Measurements from ENCODE around the gene TMEM63C. TPM values are rescaled to one million over a fixed set of nuclear protein-coding genes. Genes with fewer than 3 reads are reported as not detected.

Gene TMEM63C
- polyA plus RNA-seq, 6 donors from 2014 or later, result 0.44 TPM; not detected in 5

DNA sequence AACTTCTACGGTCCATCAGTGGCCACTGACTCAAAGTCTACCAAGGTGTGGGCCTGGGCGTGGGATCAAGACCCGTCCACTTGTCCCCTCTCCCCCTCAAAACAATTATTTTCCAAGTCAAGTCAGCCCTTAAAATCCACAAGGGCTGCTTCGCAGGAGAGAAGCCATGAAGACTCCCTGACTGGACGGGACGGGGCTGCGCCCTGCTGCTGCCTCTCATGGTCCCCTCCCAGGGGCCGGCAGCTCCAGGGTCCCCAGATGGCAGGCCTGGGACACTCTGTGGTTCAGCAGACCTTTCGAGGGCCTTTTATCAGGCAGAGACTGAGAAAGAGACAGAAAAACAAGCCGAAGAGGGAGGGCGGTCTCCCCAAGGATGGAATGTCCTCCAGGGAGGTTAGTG lies 78.6 kb downstream of the TMEM63C start:
- peaks cover 13 to 40% (median 20%) of the 10 kb centered on the region in 3 donors for H3K27me3 Mint-ChIP-seq
- DNase-seq (no peak), ATAC-seq (ENCODE audit: low read depth in 2 of 2) (no peak)
- H3K4me1 Mint-ChIP-seq, result peaks cover 0 to 4% (median 2%) of the 10 kb centered on the region in 3 donors
- H3K36me3 Mint-ChIP-seq, result no peaks in the 10 kb centered on the region
- H3K27ac Mint-ChIP-seq, result no peak overlapping the region
- H3K9me3 Mint-ChIP-seq, result no peaks in the 10 kb centered on the region
- H3K4me3 Mint-ChIP-seq, result no peak overlapping the region

DNA sequence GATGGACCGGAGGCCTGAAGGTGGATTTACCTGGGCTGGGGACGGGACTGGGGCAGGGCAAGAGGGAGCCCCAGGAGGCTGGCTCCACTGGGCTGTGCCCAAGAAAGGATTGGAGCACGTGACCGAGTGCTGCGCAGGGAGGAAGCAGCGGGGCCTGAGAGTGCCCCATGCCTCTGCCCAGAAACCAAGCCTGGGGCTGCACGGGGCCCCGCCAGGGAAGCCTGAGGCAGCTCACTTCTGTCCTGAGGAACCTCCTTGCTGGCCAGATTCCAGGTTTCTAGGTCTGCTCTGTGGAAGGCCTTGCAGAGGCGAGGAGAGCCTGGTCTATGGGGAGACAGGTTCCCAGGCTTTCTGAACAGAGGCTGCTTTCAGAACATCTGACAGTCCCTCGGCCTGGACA lies 79.0 kb downstream of the TMEM63C start:
- H3K27ac Mint-ChIP-seq, result peak overlapping the region in 1 of 6 donors; percentile 24
- no peaks in the 10 kb centered on the region for H3K9me3 Mint-ChIP-seq
- H3K27me3 Mint-ChIP-seq, result peaks cover 13 to 40% (median 20%) of the 10 kb centered on the region in 3 donors
- no peak for DNase-seq
- peaks cover 0 to 6% (median 4%) of the 10 kb centered on the region in 3 donors for H3K4me1 Mint-ChIP-seq
- ATAC-seq (ENCODE audit: low read depth in 2 of 2), result no peak
- H3K4me3 Mint-ChIP-seq, result no peak overlapping the region
- H3K36me3 Mint-ChIP-seq, result no peaks in the 10 kb centered on the region

DNA sequence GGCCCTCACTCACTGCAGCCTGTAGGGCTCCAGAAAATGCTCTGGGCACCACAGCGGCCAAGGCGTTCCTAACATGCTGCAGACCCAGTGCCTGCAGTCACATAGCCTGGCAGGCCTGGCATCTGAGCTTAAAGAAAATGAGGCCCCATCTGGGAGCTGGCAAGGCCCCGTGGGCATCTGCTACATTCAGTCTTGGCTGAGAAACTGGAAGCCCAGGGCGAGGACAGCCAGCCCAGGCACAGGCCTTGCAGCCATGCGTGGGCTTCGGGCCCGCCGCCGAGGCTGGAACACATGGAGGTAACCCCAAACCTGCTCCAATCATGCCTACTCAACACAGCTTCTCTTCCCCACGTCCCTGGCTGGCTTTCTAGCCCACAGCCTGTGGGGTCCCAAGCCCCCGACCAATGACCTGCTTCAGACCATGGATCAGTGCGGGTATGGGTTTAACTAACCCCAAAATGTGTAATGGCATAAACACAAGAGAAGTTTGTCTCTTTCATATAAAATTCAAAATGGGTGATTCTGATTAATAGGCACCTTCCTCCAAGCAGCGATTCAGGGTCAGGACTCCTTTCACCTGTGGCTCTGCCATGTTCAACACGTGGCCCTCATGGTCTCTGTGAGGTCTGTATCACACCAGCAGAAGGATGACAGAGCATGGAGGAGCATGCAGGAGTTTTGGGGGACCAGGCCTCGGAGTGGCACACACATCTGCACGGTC lies 83.0 kb downstream of the TMEM63C start:
- H3K27ac Mint-ChIP-seq, result peak overlapping the region in 1 of 6 donors; percentile 32
- peaks cover 0 to 6% (median 4%) of the 10 kb centered on the region in 3 donors for H3K4me1 Mint-ChIP-seq
- H3K36me3 Mint-ChIP-seq, result peaks cover 0 to 10% of the 10 kb centered on the region in 2 donors
- ATAC-seq (ENCODE audit: low read depth in 2 of 2) (no peak), DNase-seq (no peak)
- H3K27me3 Mint-ChIP-seq, result peaks cover 23 to 36% (median 25%) of the 10 kb centered on the region in 3 donors
- no peak overlapping the region for H3K4me3 Mint-ChIP-seq
- H3K9me3 Mint-ChIP-seq, result peaks cover 0 to 5% (median 2%) of the 10 kb centered on the region in 7 donors

DNA sequence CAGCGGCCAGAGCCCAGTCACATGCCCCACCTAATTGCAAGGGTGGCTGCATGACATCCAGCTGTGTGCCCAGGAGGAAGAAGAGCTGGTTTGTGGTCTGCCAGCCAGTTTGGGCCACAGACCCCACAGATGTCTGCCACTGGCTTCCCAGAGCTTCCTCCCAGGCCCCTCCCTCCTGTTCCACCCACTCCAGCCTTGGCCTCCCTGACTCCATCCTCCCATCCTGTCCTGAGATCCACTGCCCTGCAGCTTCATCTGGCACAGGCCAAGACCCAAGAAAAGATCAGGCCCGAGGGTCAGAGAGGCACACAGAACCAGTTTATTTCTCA lies 83.6 kb downstream of the TMEM63C start:
- no peak overlapping the region for H3K4me3 Mint-ChIP-seq
- peaks cover 0 to 10% of the 10 kb centered on the region in 2 donors for H3K36me3 Mint-ChIP-seq
- peaks cover 0 to 5% (median 2%) of the 10 kb centered on the region in 7 donors for H3K9me3 Mint-ChIP-seq
- no peak for DNase-seq
- peaks cover 22 to 36% (median 31%) of the 10 kb centered on the region in 3 donors for H3K27me3 Mint-ChIP-seq
- peak overlapping the region in 2 of 6 donors; percentile 13 to 32 for H3K27ac Mint-ChIP-seq
- no peak for ATAC-seq (ENCODE audit: low read depth in 2 of 2)
- H3K4me1 Mint-ChIP-seq, result peaks cover 4 to 9% (median 8%) of the 10 kb centered on the region in 3 donors

DNA sequence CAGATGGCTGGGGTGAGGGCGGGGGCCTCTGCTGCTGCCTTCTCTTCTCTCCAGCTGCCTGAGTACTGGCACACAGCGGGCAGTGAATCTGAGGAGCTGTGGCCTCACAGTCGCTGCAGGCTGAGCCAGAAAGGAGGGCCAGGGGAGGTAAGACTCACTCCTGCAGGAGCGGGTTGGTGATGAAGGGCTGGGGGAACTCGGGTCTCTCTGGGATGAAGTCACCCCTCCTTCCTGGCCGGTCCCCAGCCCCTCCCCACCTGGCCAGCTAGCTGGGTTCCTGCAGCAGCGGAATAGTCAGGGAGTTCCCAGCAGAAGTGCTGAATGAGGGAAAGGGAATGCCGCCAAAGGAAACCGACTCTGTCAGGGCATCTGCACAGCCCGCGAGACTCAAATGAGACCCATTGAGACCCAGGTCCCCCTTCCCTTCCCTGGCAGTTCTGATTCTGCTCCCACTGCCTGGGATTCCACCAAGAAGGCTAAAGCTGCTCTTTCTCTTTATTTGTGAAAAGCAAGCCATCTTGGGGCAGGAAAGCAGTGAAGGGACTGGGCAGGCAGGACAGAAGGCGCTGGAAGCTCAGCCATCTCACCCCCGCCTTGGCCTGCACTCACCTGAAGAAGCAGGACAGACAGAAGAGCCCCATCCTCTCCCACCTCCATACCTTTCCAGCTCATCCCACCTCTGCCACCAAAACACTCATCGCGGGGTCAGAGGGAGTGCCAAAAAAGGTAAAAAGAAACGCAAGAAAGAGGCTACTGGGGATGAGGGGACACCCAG lies 84.2 kb downstream of the TMEM63C start:
- peaks cover 0 to 10% of the 10 kb centered on the region in 2 donors for H3K36me3 Mint-ChIP-seq
- ATAC-seq (ENCODE audit: low read depth in 2 of 2), result no peak
- peaks cover 0 to 5% (median 2%) of the 10 kb centered on the region in 7 donors for H3K9me3 Mint-ChIP-seq
- DNase-seq, result no peak
- H3K27me3 Mint-ChIP-seq, result peaks cover 19 to 37% (median 33%) of the 10 kb centered on the region in 3 donors
- H3K4me3 Mint-ChIP-seq, result no peak overlapping the region
- no peak overlapping the region for H3K27ac Mint-ChIP-seq
- H3K4me1 Mint-ChIP-seq, result peaks cover 6 to 10% (median 9%) of the 10 kb centered on the region in 3 donors

DNA sequence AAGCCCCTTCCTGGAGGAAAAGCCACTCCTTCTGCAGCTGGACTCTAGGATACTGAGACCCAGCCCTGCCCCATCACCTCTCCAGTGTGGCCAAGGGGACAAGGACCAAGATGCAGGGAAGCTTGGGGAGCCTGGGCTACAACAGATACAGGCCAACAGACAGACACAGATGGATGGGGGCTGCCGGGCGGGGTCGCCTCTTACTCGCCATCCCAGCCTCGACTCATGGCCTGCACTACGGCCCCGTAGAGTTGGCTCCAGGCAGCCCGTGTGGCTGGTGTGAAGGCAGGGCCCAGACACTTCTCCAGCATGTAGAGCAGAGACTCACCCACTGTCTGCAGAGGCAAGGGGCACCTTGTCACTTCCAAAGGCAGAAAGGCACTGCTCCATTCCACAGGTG lies 84.7 kb downstream of the TMEM63C start:
- Mint-ChIP-seq H3K4me1 (peaks cover 6 to 10% (median 10%) of the 10 kb centered on the region in 3 donors), H3K27me3 (peaks cover 16 to 37% (median 31%) of the 10 kb centered on the region in 3 donors), H3K9me3 (peaks cover 0 to 5% (median 2%) of the 10 kb centered on the region in 7 donors), H3K27ac (no peak overlapping the region), H3K4me3 (no peak overlapping the region), H3K36me3 (peaks cover 0 to 10% of the 10 kb centered on the region in 2 donors)
- ATAC-seq (ENCODE audit: low read depth in 2 of 2), result no peak
- DNase-seq, result no peak

DNA sequence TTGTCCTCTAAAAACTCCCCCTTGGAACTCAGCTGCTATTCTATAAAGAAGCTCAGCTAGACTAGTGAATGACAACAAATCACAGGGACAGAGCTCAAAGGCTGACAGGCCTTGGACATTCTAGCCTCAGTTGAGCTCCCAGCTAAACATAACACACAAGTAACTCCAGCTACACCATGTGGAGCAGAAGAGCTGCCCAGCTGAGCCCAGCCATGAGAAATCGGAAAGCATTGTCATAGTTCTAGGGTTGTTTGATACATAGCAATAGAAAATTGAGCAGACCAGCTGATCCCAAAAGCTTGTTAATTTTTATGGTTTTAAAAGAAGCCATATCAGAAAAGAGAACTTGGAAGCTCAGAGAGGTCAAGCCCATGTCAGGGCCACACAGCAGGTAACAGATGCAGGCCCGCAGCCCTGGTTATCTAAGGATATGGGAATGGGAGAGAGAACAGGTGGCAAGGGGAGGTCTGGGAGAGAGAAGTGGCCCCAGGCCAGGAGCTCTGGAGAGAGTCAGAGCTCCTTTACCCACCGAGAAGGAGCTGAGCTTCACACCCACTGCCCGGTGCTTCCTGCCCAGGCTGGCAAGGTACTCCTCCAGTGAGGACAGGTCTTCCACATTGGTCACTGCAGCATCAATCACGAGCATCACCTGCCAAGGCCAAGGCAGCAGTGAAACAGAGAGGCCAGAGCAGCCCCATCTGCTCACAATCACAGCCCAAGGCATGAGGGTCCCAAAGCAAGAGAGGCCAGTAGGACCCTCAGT lies 86.5 kb downstream of the TMEM63C start:
- DNase-seq (no peak), ATAC-seq (ENCODE audit: low read depth in 2 of 2) (no peak)
- H3K4me1 Mint-ChIP-seq, result peaks cover 6 to 16% (median 10%) of the 10 kb centered on the region in 3 donors
- H3K27ac Mint-ChIP-seq, result no peak overlapping the region
- peaks cover 0 to 5% (median 2%) of the 10 kb centered on the region in 7 donors for H3K9me3 Mint-ChIP-seq
- H3K36me3 Mint-ChIP-seq, result peaks cover 0 to 18% of the 10 kb centered on the region in 2 donors
- peaks cover 20 to 47% (median 45%) of the 10 kb centered on the region in 3 donors for H3K27me3 Mint-ChIP-seq
- H3K4me3 Mint-ChIP-seq, result peak overlapping the region in 1 of 8 donors; percentile 45

DNA sequence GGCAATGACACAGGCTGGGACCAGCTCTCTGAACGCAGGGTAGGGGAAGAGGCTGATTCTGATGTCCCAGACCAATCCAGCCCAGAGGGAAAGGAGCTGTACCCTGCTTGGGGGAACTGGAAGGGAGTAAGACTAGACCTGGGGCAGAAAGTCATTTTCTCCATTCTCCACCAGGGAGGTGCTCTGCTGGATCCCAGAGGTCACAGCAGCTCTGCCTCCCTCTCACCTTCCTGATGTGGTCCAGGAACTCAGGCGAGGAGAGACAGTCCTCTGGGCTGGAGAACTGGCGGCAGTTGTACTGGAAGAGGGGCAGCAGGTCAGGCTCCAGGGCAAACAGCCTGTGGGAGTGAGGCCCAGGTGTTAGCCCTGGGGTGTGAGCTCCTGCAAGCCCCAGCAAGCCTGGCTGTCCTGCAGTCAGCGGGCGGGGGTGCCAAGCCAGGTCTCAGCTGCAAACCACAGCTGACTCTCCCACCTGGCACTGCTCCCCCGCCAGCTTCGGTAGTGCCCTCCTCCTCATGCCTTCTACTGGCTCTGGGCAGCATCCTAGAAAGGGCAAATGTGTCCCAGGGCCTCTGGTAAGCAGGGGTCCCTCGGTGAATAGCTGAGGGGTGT lies 87.5 kb downstream of the TMEM63C start:
- ATAC-seq (ENCODE audit: low read depth in 2 of 2), result no peak
- peaks cover 0 to 5% (median 2%) of the 10 kb centered on the region in 7 donors for H3K9me3 Mint-ChIP-seq

DNA sequence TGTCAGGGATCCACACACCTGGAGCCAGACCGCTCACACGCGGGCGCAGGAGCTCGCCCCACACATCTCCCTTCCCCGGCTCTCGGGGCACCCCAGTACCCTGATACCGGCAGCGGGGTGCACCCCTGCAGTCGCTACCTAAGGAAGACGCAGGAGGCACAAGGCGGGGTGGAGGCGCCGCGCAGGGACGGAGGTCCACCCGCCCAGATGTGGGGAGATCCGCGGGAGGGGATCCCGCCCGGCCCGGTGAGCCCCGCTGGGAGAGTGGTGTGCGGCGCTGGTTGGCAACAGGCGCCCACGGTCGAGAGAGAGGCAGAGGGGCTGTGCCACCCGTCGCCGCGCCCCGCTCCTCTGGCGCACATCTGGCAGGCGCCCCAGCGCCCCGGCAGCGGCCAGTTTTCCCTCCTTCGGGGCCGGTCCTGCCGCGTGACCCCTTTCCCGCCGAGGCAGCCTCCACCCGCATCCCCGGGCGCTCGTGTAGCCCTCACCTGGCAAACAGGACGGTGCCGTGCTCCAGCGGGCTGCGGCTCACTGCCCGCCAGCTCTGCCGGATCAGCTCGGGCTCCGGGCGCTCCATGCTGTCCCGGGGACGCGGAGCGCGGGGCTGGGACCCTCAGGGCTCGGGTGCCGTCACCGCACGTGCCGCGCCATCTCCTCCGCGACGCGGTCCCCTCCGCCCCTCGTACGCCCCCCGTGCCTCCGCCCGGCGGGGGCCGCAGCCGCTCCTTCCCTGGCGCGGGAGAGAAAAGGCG lies 88.9 kb downstream of the TMEM63C start:
- no peak overlapping the region for H3K27ac Mint-ChIP-seq
- H3K4me3 Mint-ChIP-seq, result peak overlapping the region in 4 of 8 donors; percentile 33 to 66 (median 47)
- ATAC-seq (ENCODE audit: low read depth in 2 of 2) (no peak), DNase-seq (no peak)
- peaks cover 6 to 11% (median 6%) of the 10 kb centered on the region in 3 donors for H3K4me1 Mint-ChIP-seq
- peaks cover 0 to 18% of the 10 kb centered on the region in 2 donors for H3K36me3 Mint-ChIP-seq
- peaks cover 0 to 5% (median 2%) of the 10 kb centered on the region in 7 donors for H3K9me3 Mint-ChIP-seq
- peaks cover 21 to 48% (median 46%) of the 10 kb centered on the region in 3 donors for H3K27me3 Mint-ChIP-seq

More for the DNA sequence above, 87.5 kb downstream of the TMEM63C start:
- Mint-ChIP-seq H3K27me3 (peaks cover 21 to 48% (median 46%) of the 10 kb centered on the region in 3 donors), H3K4me3 (no peak overlapping the region), H3K4me1 (peaks cover 6 to 16% (median 10%) of the 10 kb centered on the region in 3 donors), H3K36me3 (peaks cover 0 to 18% of the 10 kb centered on the region in 2 donors), H3K27ac (peak overlapping the region in 1 of 6 donors; percentile 65)
- DNase-seq, result no peak

DNA sequence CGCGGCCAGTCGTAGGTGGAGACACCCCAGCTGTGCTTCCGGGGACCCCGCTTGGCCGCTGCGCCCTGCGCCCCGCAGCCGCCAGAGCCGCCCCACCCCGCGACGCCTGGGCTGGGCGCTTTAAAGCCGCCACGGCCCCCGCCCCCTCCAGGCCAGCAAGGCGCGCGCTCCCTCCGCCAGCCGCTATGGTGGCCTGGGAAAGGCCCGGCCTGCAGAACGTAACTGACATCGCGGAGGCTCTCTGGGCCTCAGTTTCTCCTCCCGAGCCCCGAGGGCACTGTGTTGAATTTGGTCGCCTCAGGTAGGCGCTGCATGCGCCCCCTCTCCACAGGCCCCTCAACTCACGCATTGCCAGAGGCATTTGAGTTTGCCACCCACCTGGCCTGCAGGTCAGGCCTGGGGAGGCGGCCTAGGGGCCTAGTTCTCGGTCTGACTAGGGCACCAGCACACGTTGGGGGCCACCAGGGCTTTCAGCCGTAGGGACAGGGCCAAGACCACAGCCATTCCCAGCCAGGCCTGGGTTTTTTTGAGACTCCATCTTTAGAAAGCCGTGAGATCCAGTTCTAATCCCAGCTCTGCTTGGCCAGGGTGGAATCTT lies 89.6 kb downstream of the TMEM63C start, which contains the start of gene NGB:
Gene NGB (minus strand): TSS at position 94 of the 598 bp plus-strand sequence. CDS start 269 bp downstream, outside the sequence.
- DNase-seq, result no peak
- peaks cover 6 to 11% (median 6%) of the 10 kb centered on the region in 3 donors for H3K4me1 Mint-ChIP-seq
- H3K36me3 Mint-ChIP-seq, result peaks cover 0 to 18% of the 10 kb centered on the region in 2 donors
- peaks cover 0 to 5% (median 2%) of the 10 kb centered on the region in 7 donors for H3K9me3 Mint-ChIP-seq
- H3K27me3 Mint-ChIP-seq, result peaks cover 21 to 48% (median 46%) of the 10 kb centered on the region in 3 donors
- ATAC-seq (ENCODE audit: low read depth in 2 of 2), result no peak
- H3K4me3 Mint-ChIP-seq, result peak within 1 kb of the TSS in 6 of 8 donors; percentile 20 to 66 (median 44)
- no peak within 1 kb of the TSS for H3K27ac Mint-ChIP-seq

DNA sequence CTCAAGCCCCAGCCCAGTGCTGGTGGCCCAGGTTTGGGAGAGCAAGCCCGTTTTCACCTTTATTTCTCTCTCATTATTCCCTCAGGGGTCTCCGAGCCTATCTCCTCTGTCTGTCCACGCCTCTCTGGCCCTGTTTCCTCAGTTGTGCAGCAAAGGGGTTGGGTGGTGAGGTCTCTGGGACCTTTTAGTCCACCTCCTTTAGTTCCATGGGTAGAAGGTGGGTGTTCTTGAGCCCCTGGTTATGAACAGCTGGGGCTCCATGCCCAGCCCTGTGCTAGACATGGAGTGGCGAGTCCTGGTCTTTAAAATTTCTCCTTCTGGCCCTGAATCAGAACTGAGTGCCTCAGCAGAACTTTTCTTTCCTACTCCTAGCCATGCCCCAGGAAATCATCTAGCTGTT lies 90.7 kb downstream of the TMEM63C start:
- H3K9me3 Mint-ChIP-seq, result peaks cover 0 to 5% (median 2%) of the 10 kb centered on the region in 7 donors
- H3K27me3 Mint-ChIP-seq, result peaks cover 21 to 48% (median 46%) of the 10 kb centered on the region in 3 donors
- no peak for ATAC-seq (ENCODE audit: low read depth in 2 of 2)
- peaks cover 0 to 18% of the 10 kb centered on the region in 2 donors for H3K36me3 Mint-ChIP-seq
- no peak overlapping the region for H3K4me3 Mint-ChIP-seq
- no peak for DNase-seq
- no peak overlapping the region for H3K27ac Mint-ChIP-seq
- peaks cover 6 to 11% (median 6%) of the 10 kb centered on the region in 3 donors for H3K4me1 Mint-ChIP-seq

Measured in naive B cell (primary cell).